GM12878 (cell line): Measurements from ENCODE around the gene RRAGD. TPM values are rescaled to one million over a fixed set of nuclear protein-coding genes. Genes with fewer than 3 reads are reported as not detected.

Experiments
- ATAC-seq: fragments of 200-7000 bp; cut with Tn5 transposase; 3 replicates; pipeline ENCODE4 v1.9.1; 2020; ENCODE audit warnings: mild to moderate bottlenecking, moderate library complexity
- BruUV-seq: library from RNA; stranded (reverse); fragments of 400-500 nt; replicated peaks from 2 replicates; lab custom pipeline; 2021; lab: Mats Ljungman, UMichigan
- CTCF ChIA-PET: fragments of 300-600 bp; sonication (Branson Sonifier 250); formaldehyde crosslinking; extraction: SDS; loops from one replicate; lab custom pipeline; 2021; ENCODE audit warnings: inconsistent platforms; lab: Yijun Ruan, JAX
- POLR2A ChIA-PET: fragments of 350-600 bp; formaldehyde crosslinking; extraction: SDS; loops from one replicate; lab custom pipeline; 2021; ENCODE audit warnings: inconsistent platforms; lab: Charles Lee
- RAD21 ChIA-PET: fragments of 300-600 bp; sonication (Branson Sonifier 250); formaldehyde crosslinking; loops from one replicate; lab custom pipeline; 2023; ENCODE audit warnings: antibody characterized with exemption; ENCODE audit not compliant: unreplicated experiment; lab: Charles Lee
- SMC1A ChIA-PET: fragments of 300-600 bp; sonication (Branson Sonifier 250); formaldehyde crosslinking; loops from one replicate; lab custom pipeline; 2023; ENCODE audit not compliant: unreplicated experiment, uncharacterized antibody; lab: Charles Lee
- DNase-seq: peaks from one replicate; pipeline ENCODE4 v3.0.0-alpha.2; 2011; ENCODE audit warnings: low read depth, low spot score
- FAIRE-seq: peaks from 3 replicates; lab custom pipeline; 2011; peaks lifted over from hg19 to GRCh38; lab: Jason Lieb, UNC
- H2AFZ ChIP-seq: 2 replicates; pipeline ENCODE4 v1.6.0; 2011; ENCODE audit warnings: low read depth, low read length, control low read depth; ENCODE audit not compliant: control insufficient read depth
- H3K27ac ChIP-seq: 2 replicates; pipeline ENCODE4 v1.5.1; 2011; ENCODE audit warnings: control low read depth; ENCODE audit not compliant: control insufficient read depth, insufficient read depth
- H3K27me3 ChIP-seq, 2 experiments: replicated peaks in 1 of 2; 2 replicates each; pipeline versions ENCODE4 v1.6.0 to v1.6.1; 2011; ENCODE audit warnings: low read length in 1 of 2; ENCODE audit not compliant: control insufficient read depth in 2 of 2, insufficient read depth in 2 of 2
- H3K36me3 ChIP-seq, 2 experiments: 2 replicates each; pipeline ENCODE4 v1.5.1; 2011; ENCODE audit warnings: low read length in 1 of 2; ENCODE audit not compliant: control insufficient read depth in 2 of 2, insufficient read depth in 2 of 2
- H3K4me1 ChIP-seq: 2 replicates; pipeline ENCODE4 v1.6.1; 2011; ENCODE audit warnings: mild to moderate bottlenecking, low read length, moderate library complexity, mixed read lengths; ENCODE audit not compliant: control insufficient read depth, insufficient read depth
- H3K4me2 ChIP-seq: 2 replicates; pipeline ENCODE4 v1.6.0; 2011; ENCODE audit warnings: control low read depth; ENCODE audit not compliant: control insufficient read depth, insufficient read depth
- H3K4me3 ChIP-seq: fragments of 200-600 bp; sonication (generic); 2 replicates; pipeline ENCODE4 v1.5.1; 2016
- H3K79me2 ChIP-seq: 2 replicates; pipeline ENCODE4 v1.6.0; 2011; ENCODE audit warnings: low read length; ENCODE audit not compliant: control insufficient read depth, insufficient read depth
- H3K9ac ChIP-seq: 2 replicates; pipeline ENCODE4 v1.8.0; 2011; ENCODE audit warnings: low read length, control low read depth, mixed read lengths; ENCODE audit not compliant: control insufficient read depth, insufficient read depth
- H3K9me3 ChIP-seq: replicated peaks from 3 replicates; pipeline ENCODE4 v1.5.1; 2011; ENCODE audit warnings: mild to moderate bottlenecking, low read length; ENCODE audit not compliant: control insufficient read depth, insufficient read depth
- H4K20me1 ChIP-seq: 2 replicates; pipeline ENCODE4 v1.6.0; 2011; ENCODE audit not compliant: control insufficient read depth, insufficient read depth
- ESRRA ChIP-seq: IDR thresholded peaks from 2 replicates; pipeline ENCODE4 v1.6.1; 2012; ENCODE audit warnings: mild to moderate bottlenecking, low read length, improper control_type of control experiment
- IKZF2 ChIP-seq, 2 experiments: fragments of 450-650 bp; IDR thresholded peaks; 2 replicates each; pipeline ENCODE4 v1.6.1; 2017; ENCODE audit warnings: mild to moderate bottlenecking in 2 of 2, moderate library complexity in 2 of 2
- PML ChIP-seq: IDR thresholded peaks from 2 replicates; pipeline ENCODE4 v1.6.1; 2012; ENCODE audit warnings: low read length, inconsistent platforms
- PRDM15 ChIP-seq: fragments of 450-650 bp; formaldehyde crosslinking; IDR thresholded peaks from 2 replicates; pipeline ENCODE4 v1.4.0; 2020; ENCODE audit warnings: mild to moderate bottlenecking, moderate library complexity
- RAD51 ChIP-seq: fragments of 450-650 bp; IDR thresholded peaks from 2 replicates; pipeline ENCODE4 v1.6.1; 2016; ENCODE audit warnings: moderate library complexity, mild to moderate bottlenecking, inconsistent platforms
- REST ChIP-seq: IDR thresholded peaks from 2 replicates; pipeline ENCODE4 v1.6.1; 2012; ENCODE audit warnings: mild to moderate bottlenecking, low read depth, low read length
- TARDBP ChIP-seq: IDR thresholded peaks from 2 replicates; pipeline ENCODE4 v1.6.1; 2016; ENCODE audit warnings: borderline replicate concordance
- USF2 ChIP-seq: IDR thresholded peaks from 2 replicates; pipeline ENCODE4 v1.6.1; 2011; ENCODE audit warnings: low read depth, low read length, improper control_type of control experiment, borderline replicate concordance
- YY1 ChIP-seq: IDR thresholded peaks from 2 replicates; pipeline ENCODE4 v1.6.1; 2011; ENCODE audit warnings: low read depth, mild to moderate bottlenecking, low read length
- ZNF687 ChIP-seq: fragments of 450-650 bp; IDR thresholded peaks from 2 replicates; pipeline ENCODE4 v1.6.1; 2017; ENCODE audit warnings: mild to moderate bottlenecking, moderate library complexity
- WGBS: methylation state at CpG from one replicate; pipeline ENCODE4 v1.1.6; 2016; ENCODE audit warnings: low lambda C conversion rate; ENCODE audit not compliant: insufficient replicate concordance, insufficient coverage; ENCODE audit errors: missing lambda C conversion rate; 5-methylcytosine and 5-hydroxymethylcytosine counted together
- in situ Hi-C: fragments of 300-500 bp; cut with MboI; formaldehyde crosslinking; loops from 9 replicates; pipeline ENCODE4 v1.14.3; 2018; ENCODE audit warnings: mixed read lengths
- intact Hi-C: fragments of 100-400 bp; cut with micrococcal nuclease; formaldehyde crosslinking; loops from one replicate; pipeline ENCODE4 v1.14.2; 2022; ENCODE audit not compliant: unreplicated experiment
- polyA plus RNA-seq, 11 experiments: library from polyadenylated mRNA; depleted of rRNA in 4 of 11; unstranded in 6 of 11; stranded (reverse) in 5 of 11; fragments of >200 nt; fragmentation: Nextera tagmentation in 4 of 11; fragmentation: Illumina TruSeq in 1 of 11; extraction: Ambion mirVana in 4 of 11; extraction: Trizol in 1 of 11; gene quantifications; 1 replicate in 1 of 11; 2 replicates in 10 of 11; pipeline versions ENCODE4 v1.2.1 to v1.2.3, GENCODE V29; 2011 to 2016; ENCODE audit warnings: inconsistent platforms in 2 of 11, missing spikeins in 2 of 11, low read depth in 1 of 11
- total RNA-seq, 4 experiments: library from RNA; depleted of rRNA in 3 of 4; stranded (reverse); fragments of >200 nt in 3 of 4; fragmentation: Illumina TruSeq in 1 of 4; extraction: Trizol in 1 of 4; gene quantifications; 2 replicates each; pipeline versions ENCODE4 v1.2.1 to v1.2.3, GENCODE V29; 2013 to 2021

Gene RRAGD
- total and polyA plus RNA-seq, 10 of the 15 experiments (the other 5 are each of a cell fraction or from before 2014, with no cell fraction given) = 4.6 to 17.4 (median 8.5) TPM

- ChIA-PET CTCF (no interaction called here), POLR2A (no interaction called here), RAD21 (no interaction called here), SMC1A (interaction anchor here (1.3 kb wide), 1 partner anchor 21 kb away, joined by 3 read pairs; no protein-coding TSS in a partner anchor)
- ATAC-seq (no peak), FAIRE-seq (no peak), DNase-seq (no peak)
- H3K9ac ChIP-seq = no peak overlapping the region
- peaks cover 0 to 4% of the 10 kb centered on the region in 2 experiments; a peak in 1 of 4 replicates for H3K36me3 ChIP-seq
- BruUV-seq = no TSS peak
- peaks cover 8% of the 10 kb centered on the region for H3K4me1 ChIP-seq
- 87% methylated on average over 6 of the region's 6 CpGs for WGBS
- H2AFZ ChIP-seq = no peak overlapping the region
- in situ Hi-C loops (no loop called here), intact Hi-C loops (no loop called here)
- no peaks in the 10 kb centered on the region for H3K27me3 ChIP-seq
- no peak overlapping the region for H3K4me2 ChIP-seq
- no peaks in the 10 kb centered on the region for H3K79me2 ChIP-seq
- no peak overlapping the region for H3K27ac ChIP-seq
- H4K20me1 ChIP-seq = no peaks in the 10 kb centered on the region
- no peaks in the 10 kb centered on the region; the same call in 1 of the 3 replicates for H3K9me3 ChIP-seq
- no peak overlapping the region for H3K4me3 ChIP-seq
- TF ChIP-seq YY1 (no peak), RAD51 (no peak), TARDBP (no peak), ESRRA (no peak), IKZF2 (IDR thresholded peaks at IDR 0.05) (no peak), ZNF687 (no peak), REST (no peak), USF2 (no peak), PML (no peak), PRDM15 (no peak)
Measured at GRCh38 chr6:89320012-89320559, 92.0 kb downstream of the RRAGD start.
